IMR-90 (cell line): ENCODE data around the gene UNC79. TPM values are rescaled to one million over a fixed set of nuclear protein-coding genes. Genes with fewer than 3 reads are reported as not detected.

Experiments used
- ATAC-seq: fragments of 200-7000 bp; cut with Tn5 transposase; 2 replicates; pipeline ENCODE4 v1.9.1; 2020; ENCODE audit warnings: low read depth, mild to moderate bottlenecking, moderate library complexity
- BruUV-seq: library from RNA; stranded (reverse); fragments of 400-500 nt; replicated peaks from 2 replicates; lab custom pipeline; 2021; lab: Mats Ljungman, UMichigan
- CTCF ChIA-PET: fragments of 300-600 bp; formaldehyde crosslinking; extraction: SDS; loops from one replicate; lab custom pipeline; 2021; ENCODE audit warnings: antibody characterized with exemption; lab: Yijun Ruan, JAX
- POLR2A ChIA-PET: fragments of 300-600 bp; sonication (Branson Sonifier 250); formaldehyde crosslinking; loops from one replicate; lab custom pipeline; 2022; ENCODE audit warnings: antibody characterized with exemption; ENCODE audit not compliant: unreplicated experiment; lab: Charles Lee
- DNase-seq: peaks from one replicate; pipeline ENCODE4 v3.0.0; 2013
- H2AFZ ChIP-seq: replicated peaks from 2 replicates; pipeline ENCODE3; 2013; ENCODE audit warnings: low read length, mild to moderate bottlenecking; ENCODE audit not compliant: poor library complexity
- H2AK5ac ChIP-seq: 2 replicates; pipeline ENCODE4 v1.6.1; 2013; ENCODE audit warnings: low read depth, low read length, inconsistent platforms
- H2AK9ac ChIP-seq: replicated peaks from 2 replicates; pipeline ENCODE3; 2013; ENCODE audit warnings: mild to moderate bottlenecking, low read depth, low read length, moderate library complexity; ENCODE audit not compliant: poor library complexity
- H2BK120ac ChIP-seq: 2 replicates; pipeline ENCODE4 v1.6.1; 2013; ENCODE audit warnings: low read depth, low read length, inconsistent platforms
- H2BK15ac ChIP-seq: 3 replicates; pipeline ENCODE4 v1.6.1; 2013; ENCODE audit warnings: low read depth, low read length, inconsistent platforms
- H2BK20ac ChIP-seq: 2 replicates; pipeline ENCODE4 v1.6.1; 2013; ENCODE audit warnings: low read depth, mild to moderate bottlenecking, inconsistent platforms, low read length, moderate library complexity
- H2BK5ac ChIP-seq: 2 replicates; pipeline ENCODE4 v1.6.1; 2013; ENCODE audit warnings: mild to moderate bottlenecking, low read depth, low read length, inconsistent platforms; ENCODE audit not compliant: poor library complexity, severe bottlenecking
- H3K14ac ChIP-seq: replicated peaks from 2 replicates; pipeline ENCODE4 v1.6.1; 2013; ENCODE audit warnings: low read depth, low read length, inconsistent platforms
- H3K18ac ChIP-seq: 2 replicates; pipeline ENCODE4 v1.6.1; 2013; ENCODE audit warnings: low read depth, low read length, control low read depth
- H3K23ac ChIP-seq: 2 replicates; pipeline ENCODE4 v1.6.1; 2013; ENCODE audit warnings: low read depth, low read length, inconsistent platforms
- H3K27ac ChIP-seq: 2 replicates; pipeline ENCODE4 v1.5.1; 2013; ENCODE audit warnings: mild to moderate bottlenecking, control low read depth, low read length; ENCODE audit not compliant: insufficient read depth
- H3K27me3 ChIP-seq: 2 replicates; pipeline ENCODE4 v1.6.1; 2013; ENCODE audit warnings: low read length; ENCODE audit not compliant: control insufficient read depth, insufficient read depth
- H3K36me3 ChIP-seq: 2 replicates; pipeline ENCODE4 v1.6.1; 2013; ENCODE audit warnings: low read length, mixed read lengths; ENCODE audit not compliant: control insufficient read depth, insufficient read depth
- H3K4ac ChIP-seq: 2 replicates; pipeline ENCODE4 v1.6.1; 2013; ENCODE audit warnings: low read depth, low read length, inconsistent platforms
- H3K4me1 ChIP-seq: 2 replicates; pipeline ENCODE4 v1.6.1; 2013; ENCODE audit warnings: low read length, mixed read lengths; ENCODE audit not compliant: control insufficient read depth, insufficient read depth
- H3K4me2 ChIP-seq: 2 replicates; pipeline ENCODE4 v1.6.1; 2013; ENCODE audit warnings: low read depth, mild to moderate bottlenecking, control low read depth, low read length, moderate library complexity
- H3K4me3 ChIP-seq: 2 replicates; pipeline ENCODE4 v1.5.1; 2013; ENCODE audit warnings: low read depth, mild to moderate bottlenecking, control low read depth, low read length, moderate library complexity; ENCODE audit not compliant: insufficient read depth
- H3K56ac ChIP-seq: 2 replicates; pipeline ENCODE4 v1.6.1; 2013; ENCODE audit warnings: low read length, inconsistent platforms; ENCODE audit not compliant: insufficient read depth; ENCODE audit errors: extremely low read depth
- H3K79me1 ChIP-seq, 2 experiments: 2 replicates each; pipeline ENCODE4 v1.6.1; 2013; ENCODE audit warnings: low read length in 2 of 2, inconsistent platforms in 1 of 2, low read depth in 1 of 2
- H3K9ac ChIP-seq: 2 replicates; pipeline ENCODE4 v1.6.1; 2013; ENCODE audit warnings: low read depth, low read length, control low read depth
- H3K9me1 ChIP-seq: 2 replicates; pipeline ENCODE4 v1.6.1; 2013; ENCODE audit warnings: low read length, inconsistent platforms; ENCODE audit not compliant: insufficient read depth
- H3K9me3 ChIP-seq: 2 replicates; pipeline ENCODE4 v1.6.1; 2013; ENCODE audit warnings: low read length; ENCODE audit not compliant: control insufficient read depth, insufficient read depth
- H4K20me1 ChIP-seq: 2 replicates; pipeline ENCODE4 v1.6.1; 2013; ENCODE audit warnings: low read length, inconsistent platforms; ENCODE audit not compliant: insufficient read depth
- H4K5ac ChIP-seq: 2 replicates; pipeline ENCODE4 v1.6.1; 2013; ENCODE audit warnings: mild to moderate bottlenecking, low read depth, low read length, control low read depth
- H4K8ac ChIP-seq, 2 experiments: 2 replicates each; pipeline ENCODE4 v1.6.1; 2013; ENCODE audit warnings: low read depth in 2 of 2, low read length in 2 of 2, control low read depth in 1 of 2, inconsistent platforms in 1 of 2
- H4K91ac ChIP-seq: 2 replicates; pipeline ENCODE4 v1.6.1; 2013; ENCODE audit warnings: low read depth, low read length, inconsistent platforms; ENCODE audit not compliant: insufficient read depth
- BHLHE40 ChIP-seq: fragments of 150-350 bp; IDR thresholded peaks from 2 replicates; pipeline ENCODE4 v1.6.1; 2016; ENCODE audit warnings: mild to moderate bottlenecking, low read depth, low read length
- CHD1 ChIP-seq: IDR thresholded peaks from 2 replicates; pipeline ENCODE4 v1.6.1; 2012; ENCODE audit warnings: low read depth, low read length, improper control_type of control experiment
- FOS ChIP-seq: fragments of 150-350 bp; IDR thresholded peaks from 2 replicates; pipeline ENCODE4 v1.6.1; 2016; ENCODE audit warnings: low read depth, low read length
- MAZ ChIP-seq: IDR thresholded peaks from 2 replicates; pipeline ENCODE4 v1.6.1; 2012; ENCODE audit warnings: low read depth, mild to moderate bottlenecking, low read length, improper control_type of control experiment, moderate library complexity, borderline replicate concordance
- MXI1 ChIP-seq: IDR thresholded peaks from 2 replicates; pipeline ENCODE4 v1.6.1; 2012; ENCODE audit warnings: low read depth, mild to moderate bottlenecking, low read length, moderate library complexity, borderline replicate concordance
- RAD21 ChIP-seq: IDR thresholded peaks from 2 replicates; pipeline ENCODE4 v1.6.1; 2012; ENCODE audit warnings: low read length, improper control_type of control experiment
- RCOR1 ChIP-seq: IDR thresholded peaks from 2 replicates; pipeline ENCODE4 v1.6.1; 2012; ENCODE audit warnings: mild to moderate bottlenecking, low read length, improper control_type of control experiment; ENCODE audit not compliant: insufficient replicate concordance
- RFX5 ChIP-seq: IDR thresholded peaks from 2 replicates; pipeline ENCODE4 v1.8.0; 2012; ENCODE audit warnings: low read depth, mild to moderate bottlenecking, low read length, moderate library complexity
- SMC3 ChIP-seq: fragments of 150-350 bp; IDR thresholded peaks from 2 replicates; pipeline ENCODE4 v1.6.1; 2016; ENCODE audit warnings: low read depth, mild to moderate bottlenecking, antibody characterized with exemption, low read length, moderate library complexity
- WGBS, 2 experiments: methylation state at CpG; one replicate each; pipeline versions ENCODE4 v1.1.5 to v1.1.7; 2013; ENCODE audit warnings: missing lambda C conversion rate in 2 of 2; ENCODE audit not compliant: insufficient read length in 1 of 2; ENCODE audit errors: extremely low coverage in 2 of 2; 5-methylcytosine and 5-hydroxymethylcytosine counted together
- dilution Hi-C: fragments of 300-500 bp; cut with HindIII; formaldehyde crosslinking; loops from one replicate; pipeline ENCODE4 v1.14.3; 2018; ENCODE audit warnings: low sequenced_read_pairs; ENCODE audit not compliant: unreplicated experiment
- in situ Hi-C: fragments of 300-500 bp; cut with MboI; formaldehyde crosslinking; loops from 3 replicates; pipeline ENCODE4 v1.14.3; 2019; ENCODE audit warnings: low sequenced_read_pairs, inconsistent platforms, mixed read lengths
- intact Hi-C: fragments of 100-400 bp; cut with micrococcal nuclease; formaldehyde crosslinking; loops from 2 replicates; pipeline ENCODE4 v1.10.0; 2022
- polyA plus RNA-seq, 3 experiments: library from polyadenylated mRNA; depleted of rRNA; stranded (reverse); fragments of >200 nt; gene quantifications; 2 replicates each; pipeline ENCODE4 v1.2.3, GENCODE V29; 2012; ENCODE audit warnings: low replicate concordance in 1 of 3
- total RNA-seq: library from RNA; depleted of rRNA; stranded (reverse); fragments of >200 nt; gene quantifications from 2 replicates; pipeline ENCODE4 v1.2.3, GENCODE V29; 2012

UNC79 gene
- total and polyA plus RNA-seq, 2 of the 4 experiments (the other 2 are of a cell fraction), result under 0.01 TPM

DNA sequence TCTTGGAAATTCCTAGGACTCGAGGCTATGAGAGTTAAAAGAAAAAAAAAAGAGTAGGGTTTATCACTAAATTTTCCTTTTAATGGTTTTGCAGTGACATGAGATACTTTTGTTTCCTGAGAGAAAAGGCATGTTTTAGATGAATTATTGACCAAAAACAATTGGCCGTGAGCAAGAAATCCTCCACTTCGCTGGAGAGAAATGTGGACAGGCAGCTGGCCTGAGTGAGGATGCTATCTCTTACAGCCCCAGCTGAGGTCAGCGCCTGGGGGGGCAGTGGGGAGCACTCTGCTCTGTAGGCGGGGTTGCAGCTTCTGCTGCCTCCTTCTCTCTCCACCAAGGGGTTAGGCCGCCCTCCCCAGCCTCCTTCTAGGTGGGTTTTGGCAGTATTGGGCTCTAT, 302.9 kb downstream of the UNC79 start:
- H3K79me1 ChIP-seq, result no peaks in the 10 kb centered on the region
- no peaks in the 10 kb centered on the region for H3K36me3 ChIP-seq
- TF ChIP-seq RCOR1 (no peak), MAZ (no peak), CHD1 (no peak), MXI1 (no peak), FOS (no peak), RAD21 (no peak), RFX5 (no peak), BHLHE40 (no peak), SMC3 (no peak)
- H3K4me3 ChIP-seq, result no peak overlapping the region
- no peak overlapping the region for H3K23ac ChIP-seq
- dilution Hi-C loops (no loop called here), in situ Hi-C loops (no loop called here), intact Hi-C loops (no loop called here)
- H3K14ac ChIP-seq, result no peak overlapping the region
- H3K9me1 ChIP-seq, result no peaks in the 10 kb centered on the region
- ChIA-PET CTCF (no interaction called here), POLR2A (no interaction called here)
- DNase-seq (no peak), ATAC-seq (no peak)
- no peak overlapping the region for H3K4ac ChIP-seq
- no peaks in the 10 kb centered on the region for H3K27me3 ChIP-seq
- 60% methylated on average over 2 of the region's 6 CpGs; no CpG with 5 or more reads in 1 of the 2 experiments for WGBS, 2 experiments
- H2AFZ ChIP-seq, result no peak overlapping the region
- H3K4me1 ChIP-seq, result no peaks in the 10 kb centered on the region
- H4K5ac ChIP-seq, result no peak overlapping the region
- H2AK9ac ChIP-seq, result no peak overlapping the region
- no peak overlapping the region for H3K56ac ChIP-seq
- no TSS peak for BruUV-seq
- H4K91ac ChIP-seq, result no peak overlapping the region
- no peaks in the 10 kb centered on the region for H4K20me1 ChIP-seq
- no peak overlapping the region for H2BK120ac ChIP-seq
- H2BK15ac ChIP-seq, result no peak overlapping the region
- no peak overlapping the region for H3K4me2 ChIP-seq
- H2AK5ac ChIP-seq, result no peak overlapping the region
- H3K9ac ChIP-seq, result no peak overlapping the region
- no peak overlapping the region for H3K18ac ChIP-seq
- H2BK20ac ChIP-seq, result no peak overlapping the region
- no peak overlapping the region for H4K8ac ChIP-seq
- H2BK5ac ChIP-seq, result no peak overlapping the region
- H3K9me3 ChIP-seq, result peaks cover 17% of the 10 kb centered on the region
- no peak overlapping the region for H3K27ac ChIP-seq
